EH (cell line): ENCODE results near the gene TENT5A.
"Not testable (repeated sequence)": the region's sequence is repeated elsewhere in the genome, so short reads cannot be mapped to it uniquely, and the experiment has no call there.

Experiments
- DNase-seq: peaks from one replicate; pipeline ENCODE4 v3.0.0-alpha.2; 2015; ENCODE audit warnings: low read depth

TENT5A gene

DNA sequence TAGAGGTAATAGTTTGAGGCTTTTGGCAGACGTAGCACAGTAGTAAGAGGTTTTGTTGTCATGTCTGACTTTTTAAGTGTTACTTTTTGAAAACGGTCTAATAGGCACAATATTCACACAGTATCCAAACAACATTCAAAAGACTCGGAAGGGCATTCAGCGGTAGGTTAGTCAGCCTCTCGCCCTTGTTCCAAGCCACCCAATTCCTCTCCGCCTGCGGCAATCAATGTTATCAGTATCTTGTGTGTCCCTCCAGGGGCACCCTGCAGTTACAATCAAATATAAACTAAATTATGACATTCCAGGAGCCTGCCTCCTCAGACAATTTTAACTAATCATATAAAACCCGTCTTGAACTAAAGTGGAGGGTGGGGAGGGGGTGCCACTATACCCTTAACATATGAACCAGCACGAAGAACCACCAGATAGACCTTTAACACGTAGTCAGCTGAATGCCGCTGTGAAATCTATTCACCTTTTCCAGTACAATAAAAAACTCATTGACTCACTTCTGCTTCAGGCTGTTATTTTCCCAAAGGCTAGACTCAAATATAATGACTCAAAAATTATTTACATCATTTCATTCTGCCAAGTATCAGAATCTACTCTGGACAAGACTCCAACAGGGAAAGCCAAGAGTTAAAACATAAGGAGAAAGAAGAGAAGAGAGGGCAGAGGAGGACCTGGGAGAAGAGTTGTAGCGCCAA lies 1.6 kb downstream of the TENT5A start:
- peak; percentile 59 for DNase-seq

DNA sequence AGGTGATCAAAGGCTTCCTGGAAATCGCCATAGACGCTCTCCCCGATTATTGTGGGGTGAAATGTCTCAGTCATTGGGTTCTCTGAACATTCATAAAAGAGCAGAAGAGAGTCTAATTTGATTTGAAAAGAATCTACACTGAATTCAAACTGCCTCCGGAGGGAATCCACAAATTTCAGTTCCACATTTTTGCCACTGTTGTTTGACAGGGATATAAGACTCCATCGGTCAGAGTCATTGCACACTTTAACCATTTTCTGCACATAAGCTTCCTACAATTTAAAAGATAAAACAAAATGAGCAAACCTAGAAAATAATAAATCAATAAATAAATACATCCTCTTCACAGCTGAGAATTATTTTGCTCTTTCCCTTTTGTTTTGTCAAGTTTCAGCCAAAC lies 2.3 kb downstream of the TENT5A start:
- peak; percentile 24 for DNase-seq

DNA sequence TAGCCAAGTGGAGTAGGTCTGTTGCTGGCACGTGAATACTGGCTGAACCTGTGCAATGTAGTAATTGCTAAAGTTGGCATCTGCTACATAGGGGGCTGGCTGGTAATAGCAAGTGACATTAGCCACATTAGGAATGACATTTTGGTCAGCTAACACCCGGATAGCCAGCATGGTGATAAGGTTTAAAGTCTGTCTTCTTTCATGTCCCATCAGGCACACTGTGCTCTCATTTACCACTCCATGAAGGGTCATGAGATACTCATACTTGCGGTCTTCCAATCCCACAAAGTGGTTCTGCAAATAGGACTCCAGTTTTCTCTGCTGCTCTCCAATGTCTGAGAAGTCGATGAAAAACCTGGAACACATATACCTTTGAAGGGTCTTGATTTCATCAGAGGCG lies 2.8 kb downstream of the TENT5A start:
- DNase-seq: peak; percentile 64

DNA sequence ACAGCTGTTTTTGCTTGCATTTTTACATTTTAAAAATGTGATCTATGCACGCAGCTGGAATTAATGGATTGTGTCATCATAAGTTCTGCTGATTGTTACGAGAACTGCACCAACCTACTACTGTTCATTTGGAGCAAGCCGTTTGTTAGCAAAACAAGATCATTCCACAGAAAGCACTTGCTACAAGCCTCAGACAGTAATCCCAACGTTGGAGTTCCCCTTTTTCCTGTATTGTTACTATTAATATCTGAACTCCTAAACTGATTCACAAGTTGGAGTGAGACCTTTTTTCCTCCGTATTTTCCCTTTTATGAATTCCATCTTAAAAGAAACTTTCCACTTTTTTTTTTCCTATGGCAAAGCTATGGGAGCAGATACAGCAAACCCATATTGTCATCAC lies 3.5 kb downstream of the TENT5A start:
- peak; percentile 55 for DNase-seq

DNA sequence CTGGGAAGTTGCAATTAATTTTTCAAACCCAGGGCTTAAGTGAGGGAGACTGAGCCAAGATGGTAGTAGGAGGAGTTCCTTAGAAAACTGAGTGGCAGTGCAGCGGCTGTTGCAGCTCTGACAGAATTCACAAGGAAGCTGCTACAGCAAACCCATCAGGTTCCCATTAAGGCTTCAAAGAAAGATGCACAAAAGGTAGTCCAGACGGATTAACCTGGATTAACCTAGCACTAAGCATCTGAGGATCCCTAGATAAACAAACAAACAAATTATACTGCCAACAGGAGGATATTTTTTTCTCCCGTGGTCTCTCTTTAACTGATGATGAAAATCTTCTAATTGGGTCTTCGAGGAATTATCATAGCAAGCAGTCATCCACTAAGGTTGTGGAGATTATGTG lies 5.2 kb downstream of the TENT5A start:
- DNase-seq: no peak

DNA sequence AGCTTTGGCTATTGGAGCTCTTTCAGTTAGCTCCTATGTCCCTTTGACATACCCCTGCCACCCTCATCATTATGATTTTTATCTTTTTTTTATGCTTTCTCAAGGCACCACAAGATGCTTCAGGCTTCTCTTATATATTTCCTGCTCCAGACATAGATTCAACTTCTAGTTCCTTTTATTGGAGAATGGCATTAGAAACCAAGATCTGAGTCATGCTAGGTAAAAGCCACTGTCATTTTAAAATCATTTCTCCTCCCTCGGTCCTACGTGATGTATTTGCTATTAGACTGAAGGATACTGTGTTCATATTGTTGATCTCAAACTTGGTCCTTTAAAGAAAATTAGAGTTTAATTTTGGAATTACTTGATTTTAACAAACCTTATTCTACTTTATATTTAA lies 8.3 kb downstream of the TENT5A start:
- no peak for DNase-seq

DNA sequence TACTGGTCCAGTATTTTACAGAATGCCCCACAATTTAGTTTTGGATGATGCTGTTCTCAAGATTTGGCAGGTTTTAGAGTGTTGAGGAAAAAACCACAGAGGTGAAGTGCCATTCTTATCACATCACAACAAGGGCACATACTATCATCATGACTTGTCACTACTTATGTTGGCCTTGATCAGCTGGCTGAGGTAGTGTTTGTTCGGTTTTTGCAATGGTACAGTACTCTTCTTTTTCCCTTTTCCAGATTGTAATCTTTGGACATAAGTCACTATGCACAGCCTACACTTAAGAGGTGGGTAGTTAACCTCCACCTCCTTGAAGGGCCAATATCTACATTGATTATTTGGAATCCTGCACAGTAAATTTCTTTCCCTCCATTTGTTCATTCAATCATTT lies 8.8 kb downstream of the TENT5A start:
- peak; percentile 34 for DNase-seq

DNA sequence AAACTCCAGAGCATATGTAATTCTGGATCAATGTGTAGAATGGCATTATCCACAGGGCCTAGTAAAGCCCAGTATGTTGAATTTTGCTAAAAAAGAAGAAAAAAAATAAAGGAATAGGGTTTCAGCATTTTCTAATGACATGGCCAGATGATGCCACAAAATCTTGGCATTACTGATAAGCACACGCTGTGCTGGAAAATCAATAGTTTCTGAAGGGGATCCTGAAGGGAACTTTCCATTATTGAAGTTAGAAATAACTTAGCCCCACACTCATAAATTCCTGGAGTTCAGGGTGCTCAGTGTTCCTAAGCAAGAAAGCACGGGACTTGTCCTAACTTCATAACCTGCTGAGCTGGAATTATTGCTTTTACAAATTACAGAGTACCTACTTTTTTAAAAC lies 10.8 kb downstream of the TENT5A start:
- no peak for DNase-seq

DNA sequence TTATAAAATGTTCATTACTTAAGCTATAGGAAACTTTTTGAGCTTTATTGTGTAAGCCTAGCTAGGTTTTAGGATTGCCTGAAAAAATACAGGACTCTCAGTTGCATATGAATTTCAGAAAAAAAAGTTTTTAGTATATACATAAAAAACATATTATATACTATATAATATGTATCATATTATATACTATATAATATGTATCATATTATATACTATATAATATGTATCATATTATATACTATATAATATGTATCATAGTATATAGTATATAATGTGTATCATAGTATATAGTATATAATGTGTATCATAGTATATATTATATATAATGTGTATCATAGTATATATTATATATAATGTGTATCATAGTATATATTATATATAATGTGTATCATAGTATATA lies 11.9 kb downstream of the TENT5A start:
- DNase-seq: not testable (repeated sequence)

DNA sequence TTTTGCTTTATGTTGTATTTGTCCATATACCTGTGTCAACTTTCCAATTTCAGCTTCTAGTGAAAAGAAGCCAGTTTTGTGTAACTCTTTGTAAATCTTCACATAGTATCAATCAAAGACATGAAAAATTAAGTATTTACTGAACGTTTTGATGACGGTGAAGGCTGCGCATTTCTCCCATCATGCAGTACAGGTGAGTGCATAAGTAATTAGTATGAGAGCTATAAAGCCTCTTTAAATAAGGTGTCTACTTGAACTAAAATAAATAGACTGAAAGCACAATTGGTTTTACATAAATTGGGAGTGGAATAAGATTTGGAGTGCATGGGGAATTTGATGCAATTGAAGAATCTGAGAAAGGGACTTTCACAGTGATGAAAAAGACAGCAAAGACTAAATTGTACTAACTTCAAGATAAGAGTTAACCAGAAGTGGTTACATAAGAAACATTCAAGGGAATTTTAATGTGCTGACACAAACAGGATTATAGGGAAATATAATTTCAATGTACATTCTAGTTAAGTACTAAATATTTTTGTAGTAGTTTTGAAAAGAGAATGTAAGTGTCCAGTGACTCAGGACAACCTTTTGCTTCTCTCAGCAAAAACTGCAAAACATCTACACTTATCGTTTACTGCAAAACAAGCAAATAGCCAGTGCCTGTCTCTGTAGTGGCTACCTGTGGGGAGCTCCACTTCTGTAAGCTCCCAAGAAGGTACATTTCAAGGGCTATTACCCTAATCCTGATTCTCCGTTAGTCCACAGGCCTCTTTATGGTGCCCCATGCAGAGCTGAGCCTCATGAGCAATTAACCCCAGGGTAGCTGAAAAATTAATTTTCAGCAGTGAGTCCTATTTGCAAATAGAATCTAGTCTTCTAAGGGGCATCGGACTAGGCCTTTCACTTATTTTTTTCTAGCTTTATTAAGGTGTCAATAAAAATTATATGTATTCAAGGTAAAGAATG lies 13.0 kb downstream of the TENT5A start:
- DNase-seq: no peak

DNA sequence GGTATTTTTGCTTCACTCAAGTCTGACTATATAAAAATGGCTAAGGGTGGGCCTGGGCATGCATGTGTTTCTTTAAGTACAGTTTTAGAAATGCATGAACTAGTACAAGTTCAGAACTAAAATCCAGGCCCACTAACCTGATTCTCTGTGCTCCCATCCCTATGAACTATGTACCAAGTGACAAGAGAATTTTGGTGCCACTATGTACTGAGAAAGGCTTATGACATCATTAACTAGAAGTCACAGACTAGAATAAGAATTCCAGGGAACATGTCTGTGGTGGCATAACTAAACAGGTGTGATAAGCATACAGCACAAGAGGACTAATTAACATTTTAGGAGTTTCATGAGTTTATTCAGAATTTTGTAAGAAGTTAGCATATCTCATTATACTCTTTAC lies 16.1 kb downstream of the TENT5A start:
- no peak for DNase-seq

DNA sequence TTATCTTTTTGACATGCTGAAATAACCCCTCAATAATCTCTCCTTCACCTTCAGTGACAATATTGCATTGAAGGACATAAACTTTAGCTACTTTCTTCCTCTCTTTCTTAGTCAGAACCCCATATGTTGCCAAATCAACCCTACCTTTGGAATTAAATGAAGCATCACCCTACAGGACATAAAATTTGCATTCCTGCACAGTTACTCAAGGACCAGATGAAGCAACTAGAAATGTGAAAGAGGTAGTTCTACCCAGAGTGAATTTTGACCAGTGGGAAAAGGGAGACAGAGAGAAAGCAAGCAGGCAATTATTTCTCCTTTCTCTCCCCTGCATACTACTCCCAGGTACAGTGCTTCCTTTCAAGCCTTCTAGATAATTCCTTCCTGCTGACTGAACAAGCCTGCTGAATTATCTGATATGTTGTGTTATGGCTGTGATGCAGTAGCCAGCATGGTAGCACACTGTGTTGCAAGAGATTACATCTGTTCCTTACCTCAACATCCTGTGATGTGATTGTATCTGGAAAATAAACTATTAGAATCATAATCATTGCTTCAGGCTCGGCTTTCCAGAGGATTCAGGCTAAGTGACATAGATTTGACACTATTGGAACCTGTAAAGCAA lies 16.6 kb downstream of the TENT5A start:
- DNase-seq: peak; percentile 55

DNA sequence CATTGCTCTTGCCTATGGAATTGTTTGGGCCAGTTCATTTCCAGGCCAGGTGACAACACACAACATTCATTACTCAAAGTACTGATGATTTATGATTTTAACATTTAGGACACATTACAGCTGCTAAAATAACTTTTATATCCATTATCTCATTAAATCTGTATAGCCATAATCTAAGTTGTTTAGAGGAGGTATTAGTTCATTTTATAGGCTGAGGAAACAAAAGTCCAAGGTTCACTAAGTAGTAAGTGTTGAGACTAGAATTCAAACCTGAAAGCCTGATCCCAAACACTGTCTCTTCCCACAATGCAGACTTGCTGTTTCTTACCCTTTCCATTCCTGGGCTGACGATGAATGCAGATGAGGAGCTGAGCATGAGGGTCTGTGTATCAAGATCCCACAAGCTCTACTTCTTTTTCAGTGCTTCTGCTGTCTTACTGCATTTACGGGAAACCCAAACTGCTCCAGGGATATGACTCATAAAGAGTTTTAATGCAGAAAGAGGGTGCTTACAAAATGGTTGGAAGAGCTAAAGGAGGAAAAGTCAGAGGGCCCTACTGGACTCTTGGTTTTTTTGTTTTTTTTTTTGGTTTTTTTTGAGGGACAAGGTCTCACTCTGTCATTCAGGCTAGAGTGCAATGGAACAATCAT lies 17.9 kb downstream of the TENT5A start:
- DNase-seq: peak; percentile 47

DNA sequence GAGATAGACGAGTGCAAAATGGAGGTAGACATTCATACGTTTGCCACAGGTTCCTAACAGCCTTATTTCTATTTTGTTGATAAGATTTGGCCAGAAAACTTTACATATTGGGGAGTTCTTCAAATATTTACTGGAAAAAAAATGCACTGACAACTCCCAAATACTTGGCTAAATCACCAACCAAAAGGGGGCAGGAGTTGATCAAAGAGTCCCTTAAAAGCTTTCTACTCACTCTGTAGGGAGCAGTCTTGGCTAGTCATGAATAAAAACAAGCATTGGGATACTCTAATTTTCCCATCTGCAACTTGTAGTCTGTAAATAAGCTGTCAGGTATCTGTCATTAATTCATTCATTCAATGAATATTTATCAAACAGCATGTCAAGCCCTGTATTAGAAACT lies 18.4 kb downstream of the TENT5A start:
- DNase-seq: no peak

DNA sequence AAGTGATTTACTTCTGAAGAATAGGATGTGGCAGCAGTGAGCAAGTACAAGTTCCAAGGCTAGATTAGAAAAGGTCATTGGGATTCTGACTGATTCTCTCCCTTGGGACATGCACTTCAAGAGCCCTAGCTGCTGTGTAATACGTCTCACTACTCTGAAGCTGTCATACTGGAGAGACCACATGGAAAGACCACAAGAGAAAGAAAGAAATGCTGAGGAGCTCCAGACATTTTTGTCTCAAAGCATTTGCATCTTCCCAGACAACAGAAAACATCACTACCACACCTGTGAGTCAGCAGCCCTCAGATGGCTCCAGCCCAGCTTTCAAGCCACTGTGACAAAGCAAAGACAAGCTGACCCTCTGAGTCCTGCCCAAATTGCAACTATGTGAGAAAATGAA lies 20.7 kb downstream of the TENT5A start:
- peak; percentile 33 for DNase-seq

DNA sequence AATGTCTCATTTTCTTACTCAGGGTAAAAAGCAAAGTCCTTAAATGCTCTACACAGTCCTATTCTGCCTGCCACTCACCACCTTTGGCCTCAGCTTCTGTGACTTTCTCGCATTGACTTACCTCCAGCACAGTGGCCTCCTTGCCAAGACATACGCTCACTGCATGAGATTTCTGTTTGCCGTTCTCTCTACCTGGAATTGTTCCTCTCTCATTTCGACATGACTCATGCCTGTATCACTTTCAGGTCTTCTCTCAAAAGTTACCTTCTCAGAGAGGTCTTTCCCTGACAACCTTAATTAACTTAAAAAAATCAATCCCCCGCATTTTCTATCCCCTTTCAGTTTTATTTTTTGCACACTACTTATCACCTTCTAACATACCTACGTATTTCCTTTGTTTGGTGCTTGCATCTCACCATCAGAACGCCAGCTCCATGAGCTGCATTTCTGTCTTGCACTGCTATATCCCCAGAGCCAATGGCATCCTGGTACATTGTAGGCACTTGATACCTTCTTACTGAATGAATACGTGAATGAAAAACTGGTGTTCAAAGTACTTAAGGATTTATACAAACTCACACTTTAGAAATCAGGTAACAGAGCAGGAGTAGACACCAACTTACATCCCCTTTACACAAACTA lies 24.5 kb downstream of the TENT5A start:
- DNase-seq: no peak

DNA sequence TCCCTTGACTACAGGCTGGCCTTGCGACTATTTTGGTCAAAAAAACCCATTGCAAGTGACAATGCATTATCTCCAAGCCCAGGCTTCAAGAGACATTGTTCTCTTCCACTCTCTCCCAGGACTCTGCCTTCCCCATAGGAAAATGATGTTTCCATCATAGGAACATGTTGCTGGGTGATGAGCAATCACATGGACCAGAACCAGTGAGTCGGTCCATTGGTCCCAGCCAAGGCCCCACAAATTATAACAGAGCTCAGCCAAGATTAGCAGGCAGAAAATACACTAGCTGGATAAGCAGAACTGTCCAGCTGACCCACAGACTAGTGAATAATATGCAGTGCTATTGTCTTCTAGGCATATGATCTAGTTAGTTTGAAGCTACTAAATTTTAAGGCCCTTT lies 27.4 kb downstream of the TENT5A start:
- DNase-seq: no peak

DNA sequence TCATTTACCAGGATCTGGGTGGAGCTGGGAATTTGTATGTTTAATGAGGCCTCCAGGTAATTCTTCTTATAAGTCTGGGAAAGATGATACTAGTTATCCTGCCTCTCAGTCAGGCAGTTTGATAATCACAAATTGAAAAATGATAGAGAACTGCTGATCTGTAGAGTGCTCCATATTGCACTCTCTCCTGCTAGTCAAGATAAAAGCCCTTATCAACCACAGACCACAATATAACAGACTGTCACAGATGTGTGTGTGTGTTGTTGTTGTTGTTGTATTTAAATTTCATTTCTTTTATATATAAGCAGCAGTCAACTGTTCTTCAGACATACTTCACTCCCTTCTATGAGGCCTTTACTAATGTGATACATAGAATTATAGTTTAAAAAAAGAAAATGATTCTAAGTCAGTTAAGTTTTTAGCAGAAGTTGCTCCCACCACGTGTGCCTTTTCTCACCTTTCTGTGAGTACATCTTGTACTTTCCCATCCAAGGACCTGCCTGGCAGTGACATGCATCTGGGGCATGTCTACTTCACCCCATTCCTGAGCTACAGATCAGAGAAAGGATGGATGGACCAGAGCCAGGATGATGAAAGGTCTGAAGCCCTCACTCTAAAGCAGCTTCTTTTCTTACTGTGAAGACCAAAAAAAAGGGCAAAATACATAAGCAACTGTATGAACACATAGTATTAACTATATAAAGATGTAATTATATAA lies 29.8 kb downstream of the TENT5A start:
- DNase-seq: no peak

DNA sequence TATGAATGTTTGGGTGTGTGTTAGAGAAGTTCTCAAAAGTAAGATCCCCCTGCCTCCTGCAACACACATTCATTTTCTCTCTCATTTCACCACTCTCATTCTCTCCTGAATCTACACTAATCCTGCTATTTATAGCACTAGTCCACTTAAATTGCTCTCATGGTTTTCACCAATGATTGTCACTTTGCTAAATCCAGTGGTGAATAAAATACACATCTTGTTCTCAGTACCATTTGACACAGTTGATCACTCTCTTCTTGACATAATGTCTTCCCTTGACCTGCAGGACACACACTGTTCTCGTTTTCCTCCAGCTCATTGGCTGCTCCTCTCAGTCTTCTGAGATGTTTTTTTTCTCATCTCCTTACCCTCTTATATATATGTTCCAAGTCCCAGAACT lies 32.1 kb downstream of the TENT5A start:
- no peak for DNase-seq

DNA sequence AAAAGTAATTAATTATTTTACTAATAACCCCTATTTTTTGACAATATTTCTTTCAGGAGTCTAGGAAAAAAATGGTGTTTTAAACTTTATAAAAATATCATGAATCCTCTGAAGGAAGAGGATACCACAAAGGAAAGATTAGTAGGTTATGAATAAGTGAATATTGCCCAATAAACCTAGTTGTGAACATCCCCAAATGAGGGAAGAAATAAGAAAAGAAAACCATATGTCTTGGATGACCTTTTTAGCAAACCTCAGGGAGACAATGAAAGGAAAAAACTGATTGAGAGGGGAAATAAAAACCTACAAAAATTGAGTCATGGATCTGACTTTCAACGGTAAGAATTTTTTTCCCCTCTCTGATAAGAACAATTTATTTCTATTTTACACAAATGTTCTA lies 34.4 kb downstream of the TENT5A start:
- DNase-seq: no peak

DNA sequence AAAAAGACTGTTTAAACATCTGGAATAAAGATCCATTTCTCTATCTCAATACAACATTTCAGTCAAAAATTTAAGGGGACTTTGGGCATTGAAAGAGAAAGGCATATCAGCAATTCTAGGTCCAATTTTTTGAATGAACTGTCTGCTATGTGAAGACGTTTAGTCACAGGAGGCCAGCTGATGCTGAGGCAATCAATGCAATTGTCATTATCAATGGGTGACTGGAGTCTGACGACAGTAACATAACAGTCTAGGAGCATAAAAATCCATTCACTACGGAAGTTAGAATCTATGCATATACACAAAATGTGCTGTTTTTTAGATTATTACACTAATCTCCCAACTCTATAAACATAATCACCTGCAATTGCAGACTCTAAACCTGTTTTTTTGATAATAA lies 37.8 kb downstream of the TENT5A start:
- no peak for DNase-seq
